ENCODE measurements around the gene OSBP2. TPM values are rescaled to one million over a fixed set of nuclear protein-coding genes. Genes with fewer than 3 reads are reported as not detected.

Gene OSBP2
- total RNA-seq, 1 donor from 2014 or later = 3.1 TPM

DNA sequence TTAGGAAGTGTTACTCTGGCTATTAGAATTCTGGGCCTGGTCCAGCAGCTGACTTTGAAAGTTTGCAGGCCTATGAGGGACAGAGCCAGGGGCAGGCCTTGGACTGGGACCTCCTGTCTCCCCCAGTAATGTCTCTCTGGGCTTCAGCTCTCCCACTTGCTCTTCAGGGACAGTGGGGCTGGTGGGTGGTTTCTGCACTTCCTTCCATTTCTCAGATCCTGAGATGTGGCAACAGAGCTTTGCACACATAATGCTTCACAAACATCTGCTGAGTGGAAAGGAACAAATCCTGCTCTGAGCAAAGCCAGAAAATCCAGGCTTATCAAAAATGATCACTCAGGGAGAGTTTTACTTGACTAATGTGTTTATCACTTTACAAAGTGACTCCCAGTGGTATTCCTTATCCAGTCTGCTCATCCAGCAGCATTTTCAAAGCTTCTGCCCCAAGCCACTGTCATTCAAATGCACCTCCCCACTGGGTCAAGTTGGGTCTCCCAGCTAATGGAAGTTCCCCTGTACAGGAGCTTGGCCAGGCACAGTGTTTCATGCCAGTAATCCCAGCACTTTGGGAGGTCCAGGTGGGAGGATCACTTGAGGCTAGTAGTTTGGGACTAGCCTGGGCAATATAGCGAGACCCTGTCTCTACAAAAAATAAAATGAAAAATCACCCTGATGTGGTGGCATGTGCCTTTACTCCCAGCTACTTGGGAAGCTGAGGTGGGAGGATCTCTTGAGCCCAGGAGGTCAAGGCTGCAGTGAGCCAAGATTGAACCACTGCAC lies 13.5 kb upstream of the OSBP2 start:
- H3K4me3 ChIP-seq = no peak overlapping the region
- ATAC-seq (no peak), DNase-seq (no peak)
- TF ChIP-seq, protein P1, sequence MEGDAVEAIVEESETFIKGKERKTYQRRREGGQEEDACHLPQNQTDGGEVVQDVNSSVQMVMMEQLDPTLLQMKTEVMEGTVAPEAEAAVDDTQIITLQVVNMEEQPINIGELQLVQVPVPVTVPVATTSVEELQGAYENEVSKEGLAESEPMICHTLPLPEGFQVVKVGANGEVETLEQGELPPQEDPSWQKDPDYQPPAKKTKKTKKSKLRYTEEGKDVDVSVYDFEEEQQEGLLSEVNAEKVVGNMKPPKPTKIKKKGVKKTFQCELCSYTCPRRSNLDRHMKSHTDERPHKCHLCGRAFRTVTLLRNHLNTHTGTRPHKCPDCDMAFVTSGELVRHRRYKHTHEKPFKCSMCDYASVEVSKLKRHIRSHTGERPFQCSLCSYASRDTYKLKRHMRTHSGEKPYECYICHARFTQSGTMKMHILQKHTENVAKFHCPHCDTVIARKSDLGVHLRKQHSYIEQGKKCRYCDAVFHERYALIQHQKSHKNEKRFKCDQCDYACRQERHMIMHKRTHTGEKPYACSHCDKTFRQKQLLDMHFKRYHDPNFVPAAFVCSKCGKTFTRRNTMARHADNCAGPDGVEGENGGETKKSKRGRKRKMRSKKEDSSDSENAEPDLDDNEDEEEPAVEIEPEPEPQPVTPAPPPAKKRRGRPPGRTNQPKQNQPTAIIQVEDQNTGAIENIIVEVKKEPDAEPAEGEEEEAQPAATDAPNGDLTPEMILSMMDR (IDR thresholded peaks at IDR 0.05) = no peak
- no peaks in the 10 kb centered on the region for H3K9me3 ChIP-seq
- no peaks in the 10 kb centered on the region for H3K4me1 ChIP-seq
- H3K27me3 ChIP-seq (ENCODE audit: low read depth) = no peaks in the 10 kb centered on the region
- intact Hi-C loops (cut with DNase I) = no loop called here
- H3K36me3 ChIP-seq = no peaks in the 10 kb centered on the region
- no peak overlapping the region for H3K27ac ChIP-seq

GRCh38 chr22:30681831-30682230 lies 12.8 kb upstream of the OSBP2 start:
- no peaks in the 10 kb centered on the region for H3K4me1 ChIP-seq
- DNase-seq = no peak
- intact Hi-C loops (cut with DNase I) = no loop called here
- TF ChIP-seq, protein P1 (IDR thresholded peaks at IDR 0.05) = no peak
- no peak for ATAC-seq
- no peaks in the 10 kb centered on the region for H3K27me3 ChIP-seq (ENCODE audit: low read depth)
- H3K36me3 ChIP-seq = no peaks in the 10 kb centered on the region
- H3K9me3 ChIP-seq = no peaks in the 10 kb centered on the region
- no peak overlapping the region for H3K4me3 ChIP-seq
- no peak overlapping the region for H3K27ac ChIP-seq

- no peaks in the 10 kb centered on the region for H3K9me3 ChIP-seq
- no peaks in the 10 kb centered on the region for H3K36me3 ChIP-seq
- H3K27ac ChIP-seq = no peak overlapping the region
- H3K4me3 ChIP-seq = no peak overlapping the region
- intact Hi-C loops (cut with DNase I) = no loop called here
- ATAC-seq (no peak), DNase-seq (no peak)
- H3K4me1 ChIP-seq = no peaks in the 10 kb centered on the region
- TF ChIP-seq, protein P1 (IDR thresholded peaks at IDR 0.05) = no peak
- H3K27me3 ChIP-seq (ENCODE audit: low read depth) = no peaks in the 10 kb centered on the region
Observed at GRCh38 chr22:30685178-30685577, 9.5 kb upstream of the OSBP2 start.

DNA sequence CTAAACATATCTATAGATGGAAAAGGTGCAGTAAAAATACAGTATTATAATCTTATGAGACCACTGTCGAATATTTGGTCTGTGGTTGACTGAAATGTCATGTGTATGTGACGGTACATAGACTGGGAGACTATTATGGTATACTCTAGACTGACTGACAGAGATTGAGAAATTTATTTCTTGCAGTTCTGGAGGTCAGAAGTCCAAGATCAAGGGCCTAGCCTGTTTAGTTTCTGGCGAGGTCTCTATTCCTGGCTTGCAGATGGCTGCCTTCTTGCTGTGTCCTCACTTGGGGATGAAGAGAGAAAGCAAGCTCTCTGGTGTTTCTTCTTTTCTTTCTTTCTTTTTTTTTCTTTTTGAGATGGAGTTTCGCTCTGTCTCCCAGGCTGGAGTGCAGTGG lies 7.3 kb upstream of the OSBP2 start:
- intact Hi-C loops (cut with DNase I) = no loop called here
- DNase-seq = no peak
- Histone ChIP-seq H3K9me3 (no peaks in the 10 kb centered on the region), H3K27me3 (ENCODE audit: low read depth) (no peaks in the 10 kb centered on the region), H3K4me1 (no peaks in the 10 kb centered on the region), H3K27ac (no peak overlapping the region), H3K36me3 (no peaks in the 10 kb centered on the region), H3K4me3 (no peak overlapping the region)
- TF ChIP-seq, protein P1 (IDR thresholded peaks at IDR 0.05) = no peak
- no peak for ATAC-seq

DNA sequence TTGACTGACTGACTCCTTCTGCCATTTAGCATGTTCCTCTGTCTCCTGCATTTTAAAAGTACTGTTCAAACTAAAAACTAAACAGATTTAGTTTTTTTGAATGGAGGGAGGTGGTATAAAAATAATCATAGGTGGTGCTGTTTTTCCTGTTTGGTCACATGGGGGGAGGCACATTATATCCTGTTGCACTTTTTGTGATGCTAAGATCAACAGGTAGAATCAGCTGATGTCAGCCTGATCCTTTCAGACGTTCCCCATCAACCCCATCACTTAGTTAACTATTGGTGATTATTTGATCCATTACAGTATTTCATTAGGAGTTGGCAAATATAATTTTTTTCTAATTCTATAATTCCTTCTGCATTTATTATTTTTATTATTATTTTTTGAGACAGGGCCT lies 5.1 kb upstream of the OSBP2 start:
- DNase-seq (no peak), ATAC-seq (no peak)
- TF ChIP-seq, protein P1 (IDR thresholded peaks at IDR 0.05) = no peak
- intact Hi-C loops (cut with DNase I) = no loop called here
- Histone ChIP-seq H3K27me3 (ENCODE audit: low read depth) (no peaks in the 10 kb centered on the region), H3K36me3 (no peaks in the 10 kb centered on the region), H3K9me3 (no peaks in the 10 kb centered on the region), H3K4me1 (peaks cover 7% of the 10 kb centered on the region), H3K4me3 (no peak overlapping the region), H3K27ac (no peak overlapping the region)
